ENCODE results near the gene SPDYC. TPM values are rescaled to one million over a fixed set of nuclear protein-coding genes. Genes with fewer than 3 reads are reported as not detected.

Gene SPDYC
- total RNA-seq, 1 donor from 2014 or later: not detected

- DNase-seq (ENCODE audit: low read depth): no peak
- no peak overlapping the region for H3K4me3 ChIP-seq (ENCODE audit: low read depth, low read length)
- no peak for TF ChIP-seq CTCF (conservative IDR thresholded peaks at IDR 0.05; ENCODE audit: low read depth, low read length)
Measured at GRCh38 chr11:65151331-65151899, 18.6 kb upstream of the SPDYC start.

- H3K4me3 ChIP-seq (ENCODE audit: low read depth, low read length): no peak overlapping the region
- no peak for TF ChIP-seq CTCF (conservative IDR thresholded peaks at IDR 0.05; ENCODE audit: low read depth, low read length)
- no peak for DNase-seq (ENCODE audit: low read depth)
Measured at GRCh38 chr11:65152122-65152521, 17.9 kb upstream of the SPDYC start.

- no peak for DNase-seq (ENCODE audit: low read depth)
- no peak overlapping the region for H3K4me3 ChIP-seq (ENCODE audit: low read depth, low read length)
- no peak for TF ChIP-seq CTCF (conservative IDR thresholded peaks at IDR 0.05; ENCODE audit: low read depth, low read length)
Measured at GRCh38 chr11:65156256-65156655, 13.8 kb upstream of the SPDYC start.

GRCh38 chr11:65156926-65157325, 13.1 kb upstream of the SPDYC start:
- no peak for DNase-seq (ENCODE audit: low read depth)
- H3K4me3 ChIP-seq (ENCODE audit: low read depth, low read length): no peak overlapping the region
- TF ChIP-seq CTCF (conservative IDR thresholded peaks at IDR 0.05; ENCODE audit: low read depth, low read length): no peak

- H3K4me3 ChIP-seq (ENCODE audit: low read depth, low read length): no peak overlapping the region
- TF ChIP-seq CTCF (conservative IDR thresholded peaks at IDR 0.05; ENCODE audit: low read depth, low read length): no peak
- DNase-seq (ENCODE audit: low read depth): no peak
Measured at GRCh38 chr11:65157336-65157735, 12.7 kb upstream of the SPDYC start.

- TF ChIP-seq CTCF (conservative IDR thresholded peaks at IDR 0.05; ENCODE audit: low read depth, low read length): no peak
- no peak overlapping the region for H3K4me3 ChIP-seq (ENCODE audit: low read depth, low read length)
Measured at GRCh38 chr11:65159012-65159411, 11.0 kb upstream of the SPDYC start.

GRCh38 chr11:65160643-65161042, 9.4 kb upstream of the SPDYC start:
- no peak overlapping the region for H3K4me3 ChIP-seq (ENCODE audit: low read depth, low read length)
- TF ChIP-seq CTCF (conservative IDR thresholded peaks at IDR 0.05; ENCODE audit: low read depth, low read length): no peak
- no peak for DNase-seq (ENCODE audit: low read depth)

More at GRCh38 chr11:65159012-65159411, 11.0 kb upstream of the SPDYC start:
- no peak for DNase-seq (ENCODE audit: low read depth)
